Muscle of leg (tissue), 11 donors: ENCODE measurements around the gene DEDD2. TPM values are rescaled to one million over a fixed set of nuclear protein-coding genes. Genes with fewer than 3 reads are reported as not detected.

ENCODE experiments used
- DNase-seq: peaks from one replicate; pipeline ENCODE4 v3.0.0; 2013
- H3K27ac ChIP-seq: one replicate; pipeline ENCODE4 v1.5.1; 2013; ENCODE audit warnings: mild to moderate bottlenecking, low read length, control low read depth
- H3K27me3 ChIP-seq: one replicate; pipeline ENCODE4 v1.6.1; 2013; ENCODE audit warnings: low read length; ENCODE audit not compliant: control insufficient read depth, insufficient read depth
- H3K36me3 ChIP-seq: one replicate; pipeline ENCODE4 v1.6.1; 2013; ENCODE audit warnings: low read length; ENCODE audit not compliant: control insufficient read depth, insufficient read depth
- H3K4me1 ChIP-seq: one replicate; pipeline ENCODE4 v1.6.1; 2013; ENCODE audit warnings: low read length; ENCODE audit not compliant: control insufficient read depth, insufficient read depth
- H3K4me3 ChIP-seq: one replicate; pipeline ENCODE4 v1.5.1; 2013; ENCODE audit warnings: low read length, control low read depth
- H3K9me3 ChIP-seq: replicated peaks from 2 replicates; pipeline ENCODE4 v1.6.1; 2013; ENCODE audit warnings: low read depth, low read length; ENCODE audit not compliant: control insufficient read depth
- WGBS: methylation state at CpG from one replicate; pipeline ENCODE4 v1.1.5; 2013; ENCODE audit warnings: missing lambda C conversion rate; ENCODE audit not compliant: insufficient coverage; 5-methylcytosine and 5-hydroxymethylcytosine counted together
- polyA plus RNA-seq, 8 donors: library from polyadenylated mRNA; unstranded; fragments of 120-200 nt; gene quantifications; one replicate each; pipeline versions ENCODE4 v1.2.1 to v1.2.3, GENCODE V29; 2013; ENCODE audit warnings: inconsistent platforms in 1 of 8, low replicate concordance in 1 of 8; ENCODE audit not compliant: insufficient read length in 8 of 8, insufficient read depth in 1 of 8
- total RNA-seq: library from RNA; stranded (reverse); fragments of 120-200 nt; gene quantifications from one replicate; pipeline ENCODE4 v1.2.4, GENCODE V29; 2013

DEDD2 gene
- total and polyA plus RNA-seq, 9 donors = 11.7 to 16.3 (median 13.9) TPM

GRCh38 chr19:42228641-42229040 lies 11.2 kb upstream of the DEDD2 start:
- H3K27me3 ChIP-seq = no peaks in the 10 kb centered on the region
- H3K4me3 ChIP-seq = no peak overlapping the region
- peaks cover 87% of the 10 kb centered on the region for H3K36me3 ChIP-seq
- WGBS = 92% methylated on average over 2 of the region's 4 CpGs
- no peaks in the 10 kb centered on the region for H3K9me3 ChIP-seq
- no peak for DNase-seq
- H3K27ac ChIP-seq = no peak overlapping the region
- peaks cover 8% of the 10 kb centered on the region for H3K4me1 ChIP-seq

DNA sequence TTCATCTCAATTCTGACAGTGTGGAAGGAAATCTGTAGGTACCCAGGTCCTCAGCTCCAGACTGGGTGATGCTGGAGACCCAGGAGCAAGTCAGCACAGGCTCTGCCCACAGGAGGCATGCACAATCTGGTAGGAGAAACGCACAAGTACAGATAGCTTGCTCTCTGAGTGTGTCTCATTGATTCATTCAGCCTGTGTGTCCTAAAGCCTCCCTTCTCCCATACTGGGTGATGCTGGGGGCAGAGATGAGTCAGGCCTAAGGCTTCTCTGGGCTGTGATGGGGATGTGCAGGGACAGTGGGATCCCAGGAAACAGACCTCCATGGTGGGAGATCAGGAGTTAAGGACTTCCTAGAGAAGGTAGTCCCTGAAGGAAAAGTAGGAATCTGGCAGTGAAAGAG lies 9.4 kb upstream of the DEDD2 start:
- H3K4me3 ChIP-seq = no peak overlapping the region
- no peaks in the 10 kb centered on the region for H3K27me3 ChIP-seq
- H3K4me1 ChIP-seq = peaks cover 8% of the 10 kb centered on the region
- H3K27ac ChIP-seq = no peak overlapping the region
- peaks cover 80% of the 10 kb centered on the region for H3K36me3 ChIP-seq
- no peak for DNase-seq
- WGBS = no CpG with 5 or more reads among the region's 1 CpG
- no peaks in the 10 kb centered on the region for H3K9me3 ChIP-seq

GRCh38 chr19:42225718-42226292 lies 8.3 kb upstream of the DEDD2 start:
- no peaks in the 10 kb centered on the region for H3K9me3 ChIP-seq
- no peak overlapping the region for H3K27ac ChIP-seq
- WGBS = 94% methylated on average over 29 of the region's 33 CpGs
- no peaks in the 10 kb centered on the region for H3K27me3 ChIP-seq
- DNase-seq = no peak
- no peak overlapping the region for H3K4me3 ChIP-seq
- peaks cover 70% of the 10 kb centered on the region for H3K36me3 ChIP-seq
- peaks cover 15% of the 10 kb centered on the region for H3K4me1 ChIP-seq

DNA sequence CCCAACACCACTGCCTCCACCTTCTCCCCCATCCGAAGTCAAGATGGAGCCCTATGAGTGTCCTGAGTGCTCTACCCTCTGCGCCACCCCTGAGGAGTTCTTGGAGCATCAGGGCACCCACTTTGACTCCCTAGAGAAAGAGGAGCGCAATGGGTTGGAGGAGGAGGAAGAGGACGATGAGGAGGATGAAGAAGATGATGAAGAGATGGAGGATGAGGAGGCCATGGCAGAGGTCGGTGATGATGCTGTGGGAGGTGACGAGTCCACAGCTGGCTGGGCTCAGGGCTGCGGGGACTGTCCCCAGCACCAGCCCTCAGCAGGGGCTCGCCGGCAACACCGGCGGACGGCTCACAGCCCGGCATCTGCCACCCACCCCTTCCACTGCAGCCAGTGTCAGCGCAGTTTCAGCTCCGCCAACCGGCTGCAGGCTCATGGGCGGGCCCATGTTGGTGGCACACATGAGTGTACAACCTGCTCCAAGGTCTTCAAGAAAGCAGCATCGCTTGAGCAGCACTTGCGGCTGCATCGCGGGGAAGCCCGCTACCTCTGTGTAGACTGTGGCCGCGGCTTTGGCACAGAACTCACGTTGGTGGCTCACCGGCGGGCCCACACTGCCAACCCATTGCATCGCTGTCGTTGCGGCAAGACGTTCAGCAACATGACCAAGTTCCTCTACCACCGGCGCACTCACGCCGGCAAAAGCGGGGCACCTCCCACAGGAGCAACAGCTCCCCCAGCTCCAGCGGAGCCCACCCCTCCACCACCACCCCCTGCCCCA lies 7.7 kb upstream of the DEDD2 start:
- H3K27ac ChIP-seq = no peak overlapping the region
- DNase-seq = no peak
- H3K36me3 ChIP-seq = peaks cover 63% of the 10 kb centered on the region
- no peaks in the 10 kb centered on the region for H3K9me3 ChIP-seq
- no peaks in the 10 kb centered on the region for H3K27me3 ChIP-seq
- H3K4me1 ChIP-seq = peaks cover 18% of the 10 kb centered on the region
- WGBS = 93% methylated on average over 34 of the region's 37 CpGs
- no peak overlapping the region for H3K4me3 ChIP-seq

DNA sequence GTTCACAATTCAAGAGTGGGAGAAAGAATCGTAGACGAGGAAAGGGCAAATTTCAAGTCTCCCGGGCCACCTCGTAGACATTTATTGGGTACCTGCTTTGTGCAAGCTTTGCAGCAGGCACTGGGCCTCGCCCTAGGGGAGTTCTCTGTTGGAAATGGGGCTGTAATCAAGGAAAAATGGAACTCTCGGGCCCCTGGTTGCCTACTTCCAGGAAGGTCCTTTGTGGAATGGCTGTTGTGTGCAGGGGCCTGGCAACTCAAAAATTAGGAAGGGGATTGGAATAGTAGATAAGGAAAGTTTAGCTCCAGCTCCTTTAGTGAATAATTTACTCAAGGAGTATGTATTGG lies 3.2 kb upstream of the DEDD2 start:
- Histone ChIP-seq H3K27ac (peak overlapping the region; percentile 86), H3K4me1 (peaks cover 35% of the 10 kb centered on the region)
- WGBS = 0% methylated on average over 6 of the region's 6 CpGs

GRCh38 chr19:42219812-42220750 lies 2.6 kb upstream of the DEDD2 start, which contains the start of gene ZNF526:
Gene ZNF526, plus strand, starts transcription at chr19:42220312. Its CDS starts 4,092 bp downstream, at chr19:42224404.
- Histone ChIP-seq H3K4me3 (peak within 1 kb of the TSS; percentile 85), H3K27ac (peak within 1 kb of the TSS; percentile 95), H3K36me3 (peaks cover 20% of the 10 kb centered on the region), H3K9me3 (no peaks in the 10 kb centered on the region), H3K27me3 (no peaks in the 10 kb centered on the region), H3K4me1 (peaks cover 35% of the 10 kb centered on the region)
- WGBS = under 1% methylated on average over 47 of the region's 53 CpGs
- DNase-seq = peak; percentile 99

More for the DNA sequence above, 3.2 kb upstream of the DEDD2 start:
- Histone ChIP-seq H3K27me3 (no peaks in the 10 kb centered on the region), H3K36me3 (peaks cover 26% of the 10 kb centered on the region), H3K4me3 (peak overlapping the region; percentile 85), H3K9me3 (no peaks in the 10 kb centered on the region)
- no peak for DNase-seq

DNA sequence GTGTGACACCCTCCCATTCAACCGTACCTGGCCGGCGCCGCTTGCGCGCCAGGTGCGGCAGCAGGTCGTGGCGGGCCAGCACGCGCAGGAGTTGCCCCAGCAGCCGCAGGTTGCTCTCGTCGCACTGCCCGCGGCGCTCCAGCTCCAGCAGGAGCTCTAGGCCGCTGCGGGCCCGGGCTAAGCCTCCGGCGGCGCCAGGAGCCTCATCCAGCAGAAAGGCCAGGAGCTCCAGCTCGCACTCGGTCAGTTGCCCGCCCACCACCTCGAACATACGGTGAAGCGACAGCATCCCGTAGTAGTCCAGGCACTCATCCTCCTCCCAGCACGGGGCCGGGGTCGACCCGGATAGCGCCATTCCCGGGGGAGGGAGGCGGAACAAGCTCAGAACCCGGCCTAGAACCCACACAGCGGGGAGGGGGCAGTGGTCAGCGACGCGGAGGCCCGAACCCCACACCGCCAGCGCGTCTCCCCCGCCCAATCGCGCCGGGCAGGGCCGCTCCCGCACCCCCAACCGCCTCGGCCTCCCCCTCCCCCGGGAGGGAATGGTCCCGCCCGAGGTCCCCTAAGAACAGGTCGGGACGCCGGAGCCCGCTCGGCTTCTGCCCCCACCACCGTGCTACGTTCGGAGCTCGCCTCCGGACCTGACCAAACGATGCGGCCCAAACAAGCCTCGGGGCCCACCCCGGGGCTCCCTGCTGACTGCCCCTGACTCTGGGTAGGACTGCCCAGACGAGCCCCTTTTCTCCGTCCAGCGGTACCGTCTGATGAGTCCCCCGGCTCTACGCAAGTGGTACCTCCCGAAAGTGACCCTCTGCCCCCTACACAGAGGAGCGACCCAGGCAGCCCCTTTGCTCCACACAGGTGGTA lies 591 bp downstream of the DEDD2 start:
- no peaks in the 10 kb centered on the region for H3K27me3 ChIP-seq
- peak; percentile 51 for DNase-seq
- H3K27ac ChIP-seq = peak overlapping the region; percentile 89
- H3K9me3 ChIP-seq = no peaks in the 10 kb centered on the region
- H3K36me3 ChIP-seq = peaks cover 14% of the 10 kb centered on the region
- WGBS = 2% methylated on average over 67 of the region's 79 CpGs
- H3K4me3 ChIP-seq = peak overlapping the region; percentile 80
- H3K4me1 ChIP-seq = peaks cover 35% of the 10 kb centered on the region

DNA sequence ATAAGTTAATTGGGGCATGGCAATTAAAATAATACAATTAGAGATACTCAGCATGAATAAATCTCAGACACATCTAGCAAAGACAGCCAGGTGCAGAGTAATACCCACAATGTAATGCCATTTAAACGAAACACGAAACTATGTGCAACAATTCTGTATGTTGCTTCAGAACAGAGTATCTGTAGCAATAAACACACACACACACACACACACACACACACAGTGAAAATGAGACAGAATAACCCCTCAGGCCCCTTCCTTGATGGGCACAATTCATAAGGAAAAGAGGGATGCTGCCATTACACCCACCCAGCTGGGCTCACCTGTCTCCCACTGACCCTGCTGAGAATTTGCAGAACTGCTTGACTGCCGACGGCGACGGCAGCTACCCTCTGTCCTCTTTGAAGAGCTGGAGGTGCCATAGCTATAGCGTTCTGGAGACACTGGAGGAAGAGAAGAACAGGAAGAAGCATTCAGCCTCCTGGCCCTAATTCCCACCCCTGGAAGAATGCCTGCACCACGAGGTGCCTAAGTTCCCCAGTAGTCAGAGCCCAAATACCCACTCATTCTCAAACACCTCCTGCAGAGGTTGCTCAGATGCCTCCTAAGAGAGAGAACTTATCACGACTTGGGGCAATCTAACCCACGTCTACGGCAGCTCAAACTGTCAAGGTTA lies 2.5 kb downstream of the DEDD2 start:
- Histone ChIP-seq H3K27ac (no peak overlapping the region), H3K4me3 (no peak overlapping the region), H3K27me3 (no peaks in the 10 kb centered on the region), H3K36me3 (peaks cover 15% of the 10 kb centered on the region), H3K9me3 (no peaks in the 10 kb centered on the region), H3K4me1 (peaks cover 25% of the 10 kb centered on the region)
- DNase-seq = no peak
- 86% methylated on average over 2 of the region's 11 CpGs for WGBS

DNA sequence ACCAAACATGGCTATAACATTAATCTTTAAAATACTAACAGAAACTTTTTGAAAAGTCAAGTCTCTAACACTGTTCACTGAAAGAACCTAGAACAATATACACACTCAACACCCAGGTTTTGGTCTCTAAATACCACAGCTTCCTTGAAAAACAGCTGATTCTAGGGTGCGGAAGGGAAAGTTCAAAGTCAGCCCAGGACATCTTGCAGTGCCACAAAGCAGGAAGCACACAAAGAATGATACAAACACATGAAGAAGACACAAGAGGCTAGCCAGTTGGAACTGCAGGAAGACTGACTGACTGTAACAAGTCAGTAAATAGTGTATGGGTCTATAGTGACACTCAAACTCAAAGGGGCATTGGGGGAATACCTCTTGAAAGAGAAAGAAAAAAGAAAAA lies 4.6 kb downstream of the DEDD2 start:
- no CpG with 5 or more reads among the region's 1 CpG for WGBS

More for the DNA sequence above, 4.6 kb downstream of the DEDD2 start:
- no peak for DNase-seq
- no peak overlapping the region for H3K27ac ChIP-seq
- H3K9me3 ChIP-seq = no peaks in the 10 kb centered on the region
- peaks cover 9% of the 10 kb centered on the region for H3K4me1 ChIP-seq
- peaks cover 36% of the 10 kb centered on the region for H3K36me3 ChIP-seq
- H3K27me3 ChIP-seq = no peaks in the 10 kb centered on the region
- no peak overlapping the region for H3K4me3 ChIP-seq
